Cardiac fibroblast (primary cell): ENCODE data around the gene PAK4.

Experiments used
- DNase-seq, 2 donors: peaks; one replicate each; pipeline versions ENCODE4 v3.0.0 to v3.0.0-alpha.2; 2010; ENCODE audit warnings: low read depth in 2 of 2
- H3K4me3 ChIP-seq, 2 donors: replicated peaks in 1 of 2; 1 replicate in 1 of 2; 2 replicates in 1 of 2; pipeline ENCODE4 v1.5.1; 2011; ENCODE audit warnings: low read depth in 2 of 2, low read length in 2 of 2, mild to moderate bottlenecking in 2 of 2, moderate library complexity in 1 of 2
- CTCF ChIP-seq: IDR thresholded peaks from one replicate; pipeline ENCODE4 v1.5.1; 2011; ENCODE audit warnings: low read depth, mild to moderate bottlenecking, low read length, inconsistent platforms

The PAK4 gene

GRCh38 chr19:39202998-39203355 lies 77.4 kb downstream of the PAK4 start:
- H3K4me3 ChIP-seq, result no peak overlapping the region
- no peak for DNase-seq
- no peak for TF ChIP-seq CTCF

GRCh38 chr19:39203372-39204341 lies 78.1 kb downstream of the PAK4 start, which contains the start of gene SYCN:
Gene SYCN, minus strand, starts transcription at chr19:39204263. Its CDS starts 9 bp downstream, at chr19:39204254.
- DNase-seq, result no peak
- TF ChIP-seq CTCF, result no peak

GRCh38 chr19:39205449-39205764 lies 79.8 kb downstream of the PAK4 start:
- no peak for DNase-seq
- no peak overlapping the region for H3K4me3 ChIP-seq
- TF ChIP-seq CTCF, result no peak

More at GRCh38 chr19:39203372-39204341, 78.1 kb downstream of the PAK4 start, which contains the start of gene SYCN:
- no peak within 1 kb of the TSS for H3K4me3 ChIP-seq

GRCh38 chr19:39206122-39206521 lies 80.5 kb downstream of the PAK4 start:
- TF ChIP-seq CTCF, result no peak
- H3K4me3 ChIP-seq, result no peak overlapping the region
- DNase-seq, result no peak

GRCh38 chr19:39207293-39207836 lies 81.8 kb downstream of the PAK4 start:
- DNase-seq, result no peak
- no peak for TF ChIP-seq CTCF
- H3K4me3 ChIP-seq, result no peak overlapping the region

- H3K4me3 ChIP-seq, result no peak overlapping the region
- TF ChIP-seq CTCF, result no peak
- DNase-seq, result no peak
Measured at GRCh38 chr19:39208175-39208795, 82.7 kb downstream of the PAK4 start.
